H1 (cell line): ENCODE results near the gene OTC. TPM values are rescaled to one million over a fixed set of nuclear protein-coding genes. Genes with fewer than 3 reads are reported as not detected.

Source experiments
- EP300 ChIP-seq, 2 experiments: IDR thresholded peaks; 1 replicate in 1 of 2; 2 replicates in 1 of 2; pipeline ENCODE4 v1.6.1; 2011 to 2012; ENCODE audit warnings: low read depth in 2 of 2, low read length in 2 of 2, mild to moderate bottlenecking in 2 of 2, borderline replicate concordance in 1 of 2, inconsistent platforms in 1 of 2, moderate library complexity in 1 of 2
- FOSL1 ChIP-seq: IDR thresholded peaks from 2 replicates; pipeline ENCODE4 v1.6.1; 2011; ENCODE audit warnings: mild to moderate bottlenecking, low read depth, low read length, moderate library complexity; ENCODE audit not compliant: insufficient read depth
- GTF2F1 ChIP-seq: IDR thresholded peaks from 2 replicates; pipeline ENCODE4 v1.6.1; 2012; ENCODE audit warnings: low read depth, low read length, improper control_type of control experiment, borderline replicate concordance
- KDM5A ChIP-seq: fragments of 200-600 bp; IDR thresholded peaks from 2 replicates; pipeline ENCODE4 v1.7.1; 2012; ENCODE audit warnings: mild to moderate bottlenecking, low read length, inconsistent platforms, mixed read lengths
- PHF8 ChIP-seq: fragments of 200-600 bp; sonication (generic); conservative IDR thresholded peaks from 2 replicates; pipeline ENCODE4 v1.7.1; 2012; ENCODE audit warnings: low read depth, mild to moderate bottlenecking, inconsistent platforms, low read length, moderate library complexity
- TCF12 ChIP-seq: IDR thresholded peaks from 2 replicates; pipeline ENCODE4 v1.6.1; 2011; ENCODE audit warnings: low read depth, mild to moderate bottlenecking, low read length
- TEAD4 ChIP-seq: IDR thresholded peaks from 2 replicates; pipeline ENCODE4 v1.6.1; 2012; ENCODE audit warnings: low read depth, low read length, inconsistent platforms, mixed read lengths
- polyA plus RNA-seq, 7 experiments: library from polyadenylated mRNA; depleted of rRNA in 3 of 7; stranded (reverse) in 5 of 7; unstranded in 2 of 7; fragments of >200 nt in 5 of 7; fragments of 200-250 nt in 2 of 7; gene quantifications; 1 replicate in 5 of 7; 2 replicates in 1 of 7; 4 replicates in 1 of 7; pipeline versions ENCODE4 v1.2.1 to v1.2.3, GENCODE V29; 2011 to 2013; ENCODE audit warnings: missing spikeins in 2 of 7, mixed read lengths in 2 of 7
- total RNA-seq: library from RNA; stranded (reverse); fragmentation: NEBNext Ultra II Directional; extraction: Animal tissue kit (Norgen Biotek cat#: 25700); gene quantifications from 2 replicates; pipeline ENCODE4 v1.2.1, GENCODE V29; 2021
- TF ChIP-seq, protein P1 (sequence below): IDR thresholded peaks from 2 replicates; pipeline ENCODE4 v1.6.1; 2012; ENCODE audit warnings: inconsistent platforms

Gene OTC
- total and polyA plus RNA-seq, 2 of the 8 experiments (the other 6 are each of a cell fraction or from before 2014, with no cell fraction given), result not detected

DNA sequence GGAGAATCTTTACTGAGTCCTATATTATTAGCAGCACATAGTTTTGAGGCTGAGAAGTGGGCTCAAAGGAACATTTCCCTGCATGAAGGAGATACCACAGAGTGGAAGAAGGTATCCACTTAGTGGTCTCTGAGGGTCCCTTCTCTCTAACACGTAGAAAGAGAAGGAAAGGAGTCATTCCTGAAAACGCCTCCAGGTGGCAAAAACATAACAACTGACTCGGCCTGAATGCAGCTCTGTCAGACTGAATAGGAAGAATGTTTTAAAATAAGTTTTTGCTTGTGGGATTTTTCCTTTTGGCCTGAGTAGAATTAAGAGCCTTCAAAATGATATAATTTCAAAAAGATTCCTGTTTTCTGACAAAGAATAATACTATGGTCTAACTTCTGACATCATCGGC, 48.4 kb upstream of the OTC start (continued):
- TF ChIP-seq GTF2F1, result no peak
- no peak for TF ChIP-seq EP300 (IDR thresholded peaks at IDR 0.05; ENCODE audit: borderline replicate concordance in 1 of 2, low read depth in 2 of 2, low read length in 2 of 2)
- no peak for TF ChIP-seq KDM5A
- no peak for TF ChIP-seq TCF12
- no peak for TF ChIP-seq FOSL1
- no peak for TF ChIP-seq PHF8
- no peak for TF ChIP-seq TEAD4
- TF ChIP-seq, protein P1, sequence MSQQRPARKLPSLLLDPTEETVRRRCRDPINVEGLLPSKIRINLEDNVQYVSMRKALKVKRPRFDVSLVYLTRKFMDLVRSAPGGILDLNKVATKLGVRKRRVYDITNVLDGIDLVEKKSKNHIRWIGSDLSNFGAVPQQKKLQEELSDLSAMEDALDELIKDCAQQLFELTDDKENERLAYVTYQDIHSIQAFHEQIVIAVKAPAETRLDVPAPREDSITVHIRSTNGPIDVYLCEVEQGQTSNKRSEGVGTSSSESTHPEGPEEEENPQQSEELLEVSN, result no peak
